Dedifferentiated amniotic fluid mesenchymal stem cell (primary cell): ENCODE data around the gene CLMN.
A peak's percentile ranks its signal among the peaks of the same experiment; 100 is the strongest.
"Not testable (repeated sequence)": the region's sequence is repeated elsewhere in the genome, so short reads cannot be mapped to it uniquely, and the experiment has no call there.

Source experiments
- DNase-seq: peaks from one replicate; pipeline ENCODE4 v3.0.0-alpha.2; 2016; ENCODE audit errors: extremely low spot score

CLMN gene

DNA sequence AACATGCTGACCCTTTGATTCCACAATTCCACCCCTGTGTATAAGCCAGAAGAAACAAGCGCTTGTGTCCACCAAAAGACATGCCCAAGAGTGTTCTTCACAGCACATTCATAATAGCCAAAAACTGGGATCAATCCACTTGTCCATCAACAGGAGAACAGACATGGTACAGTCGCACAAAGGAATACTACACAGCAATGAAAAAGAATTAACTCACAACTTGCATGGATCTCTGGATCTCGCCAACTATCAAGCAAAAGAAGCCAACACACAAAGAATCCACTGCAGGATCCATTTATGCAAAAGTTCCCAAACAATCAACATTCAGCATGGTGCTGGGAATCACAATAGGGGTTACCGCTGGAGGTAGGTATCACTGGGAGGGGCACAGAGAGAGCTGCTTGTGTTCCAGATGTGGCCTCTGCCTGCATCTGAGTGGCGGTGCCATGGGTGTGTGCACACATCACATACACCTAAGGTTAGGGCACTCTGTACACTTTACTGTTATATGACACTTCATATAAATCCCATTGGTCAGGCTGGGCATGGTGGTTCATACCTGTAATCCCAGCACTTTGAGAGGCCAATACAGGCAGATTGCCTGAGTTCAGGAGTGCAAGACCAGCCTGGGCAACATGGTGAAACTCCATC is 30.9 kb downstream of the CLMN start:
- no peak for DNase-seq

GRCh38 chr14:95287176-95287754 is 32.4 kb downstream of the CLMN start:
- DNase-seq: no peak

- DNase-seq: no peak
These were observed 33.1 kb downstream of the CLMN start for GRCh38 chr14:95286645-95287044.

DNA sequence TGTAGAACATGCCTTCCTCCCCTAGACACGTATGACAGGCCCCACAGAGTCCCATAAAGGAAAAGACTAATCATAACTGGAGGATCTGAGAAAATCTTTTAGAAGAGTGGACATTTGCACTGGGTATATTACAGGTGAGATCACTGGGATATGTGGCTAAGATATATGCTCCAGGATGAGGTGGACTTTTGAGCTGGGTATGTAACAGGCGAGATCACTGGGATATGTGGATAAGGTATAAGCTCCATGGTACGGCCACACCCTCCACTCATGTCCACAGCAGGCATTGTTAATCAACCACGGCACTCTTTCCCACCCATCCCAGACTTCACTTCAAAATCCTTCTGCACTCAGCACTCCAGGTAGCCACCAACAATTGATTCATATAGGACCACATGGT is 34.1 kb downstream of the CLMN start:
- no peak for DNase-seq

- DNase-seq: not testable (repeated sequence)
These were observed 35.9 kb downstream of the CLMN start for GRCh38 chr14:95283802-95284201.

DNA sequence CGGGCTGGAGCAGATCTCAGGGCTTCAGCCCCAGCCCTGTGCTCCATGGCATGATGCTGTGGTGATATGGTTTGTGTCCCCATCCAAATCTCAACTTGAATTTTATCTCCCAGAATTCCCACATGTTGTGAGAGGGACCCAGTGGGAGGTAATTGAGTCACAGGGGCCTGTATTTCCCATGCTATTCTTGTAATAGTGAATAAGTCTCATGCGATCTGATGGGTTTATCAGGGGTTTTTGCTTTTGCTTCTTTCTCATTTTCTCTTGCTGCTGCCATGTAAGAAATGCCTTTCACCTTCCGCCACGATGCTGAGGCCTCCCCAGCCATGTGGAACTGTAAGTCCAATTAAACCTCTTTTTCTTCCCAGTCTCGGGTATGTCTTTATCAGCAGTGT is 36.7 kb downstream of the CLMN start:
- DNase-seq: not testable (repeated sequence)

DNA sequence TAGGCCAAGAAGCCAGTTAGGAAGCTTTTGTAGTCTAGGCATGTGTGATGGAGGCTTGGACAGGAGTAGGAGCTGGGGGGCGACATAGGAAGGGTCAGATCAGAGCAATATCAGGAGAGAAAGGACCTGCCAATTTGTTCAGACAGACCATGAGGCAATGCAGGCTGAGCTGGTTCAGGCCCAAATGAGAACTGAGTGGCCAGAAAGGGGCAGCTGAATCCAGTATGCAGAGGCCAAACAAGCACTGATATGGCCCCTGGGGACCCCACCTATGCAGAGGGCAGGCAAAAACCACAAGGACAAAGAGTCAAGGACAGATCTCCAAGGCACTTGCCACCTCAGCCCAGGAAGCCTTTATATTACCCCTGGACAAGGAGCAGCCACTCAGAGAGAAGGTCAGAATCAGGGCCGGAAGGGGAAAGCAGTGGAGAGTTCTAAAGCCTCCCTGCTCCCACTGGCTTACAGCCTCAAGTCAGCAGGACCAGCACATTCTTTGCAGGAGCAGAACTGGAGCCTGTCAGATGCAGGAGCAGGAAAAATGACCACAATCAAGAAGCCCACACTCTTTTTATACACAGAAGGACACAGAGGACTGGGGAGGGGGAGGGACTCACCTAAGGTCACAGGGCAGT is 37.2 kb downstream of the CLMN start:
- no peak for DNase-seq

GRCh38 chr14:95281560-95282176 is 38.0 kb downstream of the CLMN start:
- DNase-seq: no peak

DNA sequence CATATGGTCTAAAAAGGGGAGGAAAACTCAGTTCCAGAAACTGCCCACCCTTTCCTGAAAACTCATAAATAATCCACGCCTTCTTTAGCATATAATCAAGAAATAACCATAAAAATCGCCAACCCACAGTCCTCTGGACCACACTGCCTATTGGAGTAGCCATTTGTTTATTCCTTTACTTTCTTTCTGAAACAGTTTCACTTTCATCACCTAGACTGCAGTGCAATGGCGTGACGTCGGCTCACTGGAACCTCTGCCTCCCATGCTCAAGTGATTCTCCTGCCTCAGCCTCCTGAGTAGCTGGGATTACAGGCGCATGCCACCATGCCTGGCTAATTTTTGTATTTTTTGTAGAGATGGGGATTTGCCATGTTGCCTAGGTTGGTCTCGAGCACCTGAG is 44.2 kb downstream of the CLMN start:
- no peak for DNase-seq

DNA sequence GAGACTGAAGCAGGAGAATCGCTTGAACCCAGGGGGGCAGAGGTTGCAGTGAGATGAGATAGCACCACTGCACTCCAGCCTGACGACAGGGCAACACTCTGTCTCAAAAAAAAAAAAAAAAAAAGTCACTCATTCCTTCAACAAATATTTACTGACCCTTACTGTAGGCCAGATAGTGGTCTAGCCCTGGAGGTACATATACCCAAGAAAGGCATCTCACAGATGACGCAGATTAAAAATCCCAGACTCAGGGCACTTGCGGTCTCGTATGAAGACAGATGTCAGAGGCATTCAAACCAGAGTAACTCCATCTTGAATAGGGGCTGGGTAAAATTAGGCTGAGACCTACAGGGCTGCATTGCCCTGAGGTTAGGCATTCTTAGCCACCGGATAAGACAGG is 44.8 kb downstream of the CLMN start:
- no peak for DNase-seq

GRCh38 chr14:95274279-95274678 is 45.4 kb downstream of the CLMN start:
- no peak for DNase-seq

DNA sequence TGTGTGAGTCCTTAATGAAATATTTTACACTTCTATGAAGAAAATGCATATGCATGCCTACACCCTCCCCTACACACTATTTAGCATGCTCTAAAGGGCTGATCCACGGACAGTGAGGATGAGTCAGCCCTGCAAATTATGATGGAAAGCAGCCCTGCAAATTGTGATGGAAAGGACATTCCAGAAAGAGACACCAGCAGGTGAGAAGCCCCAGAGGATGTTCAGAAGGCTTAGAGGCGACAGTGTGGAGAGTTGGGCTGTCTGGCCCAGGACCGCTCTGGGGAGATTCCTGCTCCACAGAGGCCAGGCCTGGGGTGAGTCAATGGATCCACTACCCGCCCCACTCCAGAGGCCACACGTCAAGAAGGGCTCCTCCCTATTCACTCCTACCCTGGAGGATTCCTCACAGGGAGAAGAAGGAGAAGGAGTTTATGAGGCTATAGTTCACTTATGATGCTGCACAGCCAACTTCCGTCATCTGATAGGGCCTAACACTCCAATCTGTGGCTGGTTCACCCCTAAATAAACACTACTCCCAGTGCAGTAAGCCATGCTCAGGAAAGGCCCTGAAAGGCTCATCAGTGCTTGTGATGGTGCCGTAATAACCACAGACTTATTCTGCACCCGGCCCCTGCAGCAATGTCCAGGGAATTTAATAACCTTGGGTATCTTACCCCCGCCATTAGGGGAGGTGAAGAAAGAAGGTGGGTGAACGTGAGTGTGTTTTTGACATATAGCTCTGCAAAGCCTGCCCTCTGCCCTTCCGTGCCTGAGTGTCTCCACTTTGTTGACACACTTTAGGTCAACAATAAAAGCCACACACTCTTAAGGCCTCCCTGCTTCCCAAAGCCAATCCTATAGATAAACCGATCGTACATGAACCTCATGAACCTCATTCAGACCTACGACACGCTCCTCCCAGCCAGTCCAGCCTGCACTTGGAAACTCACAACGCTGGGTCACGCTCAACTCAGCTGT is 46.4 kb downstream of the CLMN start:
- DNase-seq: no peak

DNA sequence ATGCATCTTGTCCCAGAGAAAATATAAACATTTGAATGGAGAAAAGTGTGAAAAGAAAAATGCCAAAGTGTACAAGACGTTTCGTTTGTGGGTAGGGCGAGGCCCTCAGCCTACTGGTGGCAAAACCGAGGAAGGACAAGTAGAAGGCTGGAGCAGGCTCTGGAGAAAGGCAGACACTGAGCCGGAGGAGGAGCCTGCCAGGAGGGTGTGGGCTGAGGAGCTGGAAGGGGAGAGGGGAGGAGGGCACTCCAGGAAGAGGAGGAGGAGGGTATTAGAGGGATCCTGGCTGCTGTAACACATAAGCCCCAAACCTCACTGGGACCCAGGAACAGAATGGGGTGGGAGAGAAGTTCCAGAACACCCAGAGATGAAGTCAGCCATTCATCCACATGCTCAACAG is 47.7 kb downstream of the CLMN start:
- DNase-seq: no peak

- DNase-seq: no peak
These were observed 49.5 kb downstream of the CLMN start for GRCh38 chr14:95270203-95270602.

- DNase-seq: no peak
These were observed 50.2 kb downstream of the CLMN start for GRCh38 chr14:95269493-95269892.

GRCh38 chr14:95268350-95268749 is 51.4 kb downstream of the CLMN start:
- no peak for DNase-seq

- no peak for DNase-seq
These were observed 52.4 kb downstream of the CLMN start for GRCh38 chr14:95267306-95267705.

- DNase-seq: peak; percentile 59
These were observed 54.3 kb downstream of the CLMN start for GRCh38 chr14:95265106-95266094.

DNA sequence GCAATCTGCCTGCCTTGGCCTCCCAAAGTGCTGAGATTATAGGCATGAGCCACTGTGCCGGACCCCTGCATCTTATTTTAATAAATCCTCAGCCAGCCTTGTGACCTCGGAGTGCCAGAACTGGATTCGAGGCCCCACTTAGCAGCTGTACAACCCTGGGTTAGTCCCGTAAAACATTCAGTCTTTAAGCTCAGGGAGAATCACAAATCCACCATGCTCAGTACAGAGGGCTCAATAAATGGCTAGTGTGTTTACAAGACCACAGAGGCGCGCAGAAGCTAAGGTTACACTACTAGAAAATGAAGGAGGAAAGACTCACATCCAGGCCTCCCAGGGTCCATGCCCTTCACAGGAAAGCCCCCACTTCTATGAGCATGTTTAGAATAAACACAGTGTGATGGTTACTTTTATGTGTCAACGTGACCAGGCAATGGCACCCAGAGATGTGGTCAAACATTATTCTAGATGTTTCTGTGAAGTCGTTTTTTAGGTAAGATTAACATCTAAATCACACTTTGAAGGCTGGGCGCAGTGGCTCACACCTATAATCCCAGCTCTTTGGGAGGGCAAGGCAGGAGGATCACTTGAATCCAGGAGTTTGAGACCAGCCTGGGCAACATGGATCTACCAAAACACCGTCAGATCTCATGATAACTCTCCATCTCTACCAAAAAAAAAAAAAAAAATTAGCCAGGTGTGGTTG is 55.3 kb downstream of the CLMN start:
- no peak for DNase-seq
